ENCODE measurements around the gene TBC1D16.

Gene TBC1D16, protein sequence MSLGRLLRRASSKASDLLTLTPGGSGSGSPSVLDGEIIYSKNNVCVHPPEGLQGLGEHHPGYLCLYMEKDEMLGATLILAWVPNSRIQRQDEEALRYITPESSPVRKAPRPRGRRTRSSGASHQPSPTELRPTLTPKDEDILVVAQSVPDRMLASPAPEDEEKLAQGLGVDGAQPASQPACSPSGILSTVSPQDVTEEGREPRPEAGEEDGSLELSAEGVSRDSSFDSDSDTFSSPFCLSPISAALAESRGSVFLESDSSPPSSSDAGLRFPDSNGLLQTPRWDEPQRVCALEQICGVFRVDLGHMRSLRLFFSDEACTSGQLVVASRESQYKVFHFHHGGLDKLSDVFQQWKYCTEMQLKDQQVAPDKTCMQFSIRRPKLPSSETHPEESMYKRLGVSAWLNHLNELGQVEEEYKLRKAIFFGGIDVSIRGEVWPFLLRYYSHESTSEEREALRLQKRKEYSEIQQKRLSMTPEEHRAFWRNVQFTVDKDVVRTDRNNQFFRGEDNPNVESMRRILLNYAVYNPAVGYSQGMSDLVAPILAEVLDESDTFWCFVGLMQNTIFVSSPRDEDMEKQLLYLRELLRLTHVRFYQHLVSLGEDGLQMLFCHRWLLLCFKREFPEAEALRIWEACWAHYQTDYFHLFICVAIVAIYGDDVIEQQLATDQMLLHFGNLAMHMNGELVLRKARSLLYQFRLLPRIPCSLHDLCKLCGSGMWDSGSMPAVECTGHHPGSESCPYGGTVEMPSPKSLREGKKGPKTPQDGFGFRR

DNA sequence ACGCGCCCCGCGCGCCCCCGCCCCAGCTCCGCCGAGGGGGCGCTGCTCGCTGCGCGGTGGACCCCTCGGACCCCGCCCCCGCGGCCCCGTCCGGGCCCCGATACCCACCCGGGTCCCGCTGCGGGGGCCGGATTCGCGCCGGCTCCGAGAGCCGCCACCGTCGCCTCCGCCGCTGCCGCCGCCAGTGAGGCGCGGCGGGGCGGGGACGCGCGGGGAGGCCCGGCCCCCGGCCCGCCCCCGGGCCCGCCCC is at the start of gene TBC1D16:
TBC1D16 (minus strand) TSS at position 186 of the 250 bp plus-strand sequence. CDS start 22,325 bp downstream, outside the sequence.
- DNase-seq, result no peak

DNA sequence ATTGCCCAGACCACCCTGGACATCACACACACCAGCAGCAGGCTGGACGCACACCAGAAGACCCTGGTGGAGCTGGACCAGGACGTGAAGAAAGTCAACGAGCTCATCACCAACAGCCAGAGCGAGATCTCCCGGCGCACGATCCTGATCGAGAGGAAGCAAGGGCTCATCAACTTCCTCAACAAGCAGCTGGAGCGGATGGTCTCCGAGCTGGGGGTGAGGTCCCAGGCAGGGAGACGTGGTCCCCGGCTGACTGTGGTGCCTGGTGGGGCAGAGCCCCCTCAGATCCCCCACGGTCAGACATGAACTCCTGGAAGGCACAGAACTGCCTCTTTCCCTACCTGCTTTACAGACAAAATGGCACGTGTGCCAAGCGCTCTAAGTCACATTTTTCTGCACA is 49.1 kb upstream of the TBC1D16 start:
- DNase-seq, result no peak

DNA sequence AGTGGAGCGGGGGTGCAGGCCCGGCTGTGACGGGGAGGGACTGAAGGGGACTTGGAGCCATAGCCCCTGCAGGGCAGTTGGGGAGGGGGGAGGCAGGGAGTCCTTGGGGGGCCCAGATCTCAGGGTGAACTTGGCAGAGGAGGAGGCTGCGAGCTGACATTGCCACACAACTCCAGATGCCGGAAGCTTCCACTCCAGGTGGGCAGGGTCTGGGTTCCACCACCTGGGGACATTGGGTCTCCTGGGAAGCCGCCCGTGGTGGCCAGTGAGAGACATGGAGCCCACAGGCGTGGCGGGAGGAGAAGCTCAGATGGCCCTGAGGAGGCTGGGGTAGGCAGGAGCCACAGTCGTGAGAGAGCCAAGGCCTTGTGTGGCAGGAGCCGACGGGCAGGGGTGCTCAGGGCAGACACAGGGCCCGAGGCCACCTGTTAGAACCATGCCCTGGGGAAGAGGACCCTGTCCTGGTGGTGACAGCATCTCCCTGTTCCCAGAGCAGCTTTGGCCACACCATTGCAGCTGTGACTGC is 47.5 kb upstream of the TBC1D16 start:
- no peak for DNase-seq

DNA sequence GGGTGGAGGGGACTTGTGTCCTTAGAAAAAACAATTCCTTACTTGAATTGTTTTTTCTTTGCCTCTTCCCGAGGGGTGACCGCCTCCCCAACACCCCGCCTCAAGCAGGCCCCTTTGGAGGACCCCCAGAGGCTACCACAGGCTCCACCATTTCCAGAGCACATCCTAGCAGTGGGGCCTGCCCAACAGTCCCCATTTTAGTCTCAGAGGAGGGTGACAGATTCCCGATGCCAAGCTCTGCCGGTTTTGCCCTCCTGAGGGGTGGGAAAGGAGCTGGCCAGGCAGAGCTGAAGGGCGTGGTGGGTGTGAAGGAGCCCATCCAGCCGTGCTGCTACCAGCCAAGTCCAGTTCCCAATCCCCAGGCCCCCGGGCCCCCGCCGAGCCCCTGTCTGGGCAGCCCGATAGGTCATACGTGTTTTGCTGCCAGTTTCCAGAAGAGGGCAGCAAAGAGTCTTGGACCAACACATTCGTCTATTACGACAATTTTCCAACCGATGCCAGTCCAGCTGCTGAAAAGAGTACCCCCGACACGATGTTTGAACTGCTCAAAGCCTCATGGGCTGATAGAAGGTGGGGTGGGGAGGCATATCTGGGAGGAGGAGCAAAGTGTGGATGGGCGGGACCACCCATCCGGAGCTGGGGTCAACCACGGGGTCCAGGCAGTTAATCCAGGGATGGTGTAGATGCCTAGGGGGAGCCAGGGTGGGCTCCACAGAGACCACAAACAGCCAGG is 46.9 kb upstream of the TBC1D16 start:
- peak; percentile 23 for DNase-seq

DNA sequence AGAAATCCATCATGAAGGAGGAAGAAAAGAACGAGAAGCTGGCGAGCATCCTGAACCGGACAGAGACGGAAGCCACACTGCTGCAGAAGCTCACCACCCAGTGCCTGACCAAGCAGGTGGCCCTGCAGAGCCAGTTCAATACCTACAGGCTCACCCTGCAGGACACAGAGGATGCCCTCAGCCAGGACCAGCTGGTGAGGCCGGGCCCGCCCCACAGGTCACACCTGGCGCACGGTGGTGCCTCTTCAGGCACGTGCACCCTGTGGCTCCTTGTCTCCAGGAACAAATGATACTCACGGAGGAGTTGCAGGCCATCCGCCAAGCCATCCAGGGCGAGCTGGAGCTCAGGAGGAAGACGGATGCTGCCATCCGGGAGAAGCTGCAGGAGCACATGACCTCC is 45.9 kb upstream of the TBC1D16 start:
- DNase-seq, result no peak

DNA sequence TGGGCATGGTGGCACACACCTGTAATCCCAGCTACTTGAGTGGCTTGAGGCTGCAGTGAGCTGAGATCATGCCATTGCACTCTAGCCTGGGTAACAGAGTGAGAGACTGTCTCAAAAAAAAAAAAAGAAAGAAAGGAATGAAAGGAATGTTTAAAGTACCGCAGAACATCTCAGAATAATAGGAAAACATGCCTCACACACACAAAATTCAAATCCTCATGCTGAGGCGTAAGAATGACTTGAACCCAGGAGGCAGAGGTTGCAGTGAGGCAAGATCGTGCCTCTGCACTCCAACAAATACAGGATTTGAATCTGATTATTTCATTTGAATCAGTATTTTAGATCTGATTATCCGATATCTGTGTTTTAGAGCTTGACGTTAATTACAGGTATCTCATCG is 44.4 kb upstream of the TBC1D16 start:
- no peak for DNase-seq

DNA sequence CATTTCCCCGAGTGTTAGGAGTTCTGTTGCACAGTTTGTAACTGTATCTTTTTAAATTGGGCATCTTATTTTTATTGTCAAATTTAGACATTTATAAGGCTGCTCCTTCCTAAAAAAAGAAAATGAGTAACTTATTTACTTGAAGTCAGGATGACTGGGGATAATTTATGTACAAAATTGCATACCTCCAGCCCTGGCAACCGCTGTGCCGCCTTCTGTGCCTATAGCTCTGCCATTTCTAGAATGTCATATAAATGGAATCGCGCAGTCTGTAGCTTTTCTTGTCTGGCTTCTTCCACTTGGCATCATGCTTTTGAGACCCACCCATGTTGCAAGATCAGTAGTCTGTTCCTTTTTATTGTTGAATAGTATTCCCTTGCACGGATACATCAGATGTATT is 36.7 kb upstream of the TBC1D16 start:
- DNase-seq, result no peak

DNA sequence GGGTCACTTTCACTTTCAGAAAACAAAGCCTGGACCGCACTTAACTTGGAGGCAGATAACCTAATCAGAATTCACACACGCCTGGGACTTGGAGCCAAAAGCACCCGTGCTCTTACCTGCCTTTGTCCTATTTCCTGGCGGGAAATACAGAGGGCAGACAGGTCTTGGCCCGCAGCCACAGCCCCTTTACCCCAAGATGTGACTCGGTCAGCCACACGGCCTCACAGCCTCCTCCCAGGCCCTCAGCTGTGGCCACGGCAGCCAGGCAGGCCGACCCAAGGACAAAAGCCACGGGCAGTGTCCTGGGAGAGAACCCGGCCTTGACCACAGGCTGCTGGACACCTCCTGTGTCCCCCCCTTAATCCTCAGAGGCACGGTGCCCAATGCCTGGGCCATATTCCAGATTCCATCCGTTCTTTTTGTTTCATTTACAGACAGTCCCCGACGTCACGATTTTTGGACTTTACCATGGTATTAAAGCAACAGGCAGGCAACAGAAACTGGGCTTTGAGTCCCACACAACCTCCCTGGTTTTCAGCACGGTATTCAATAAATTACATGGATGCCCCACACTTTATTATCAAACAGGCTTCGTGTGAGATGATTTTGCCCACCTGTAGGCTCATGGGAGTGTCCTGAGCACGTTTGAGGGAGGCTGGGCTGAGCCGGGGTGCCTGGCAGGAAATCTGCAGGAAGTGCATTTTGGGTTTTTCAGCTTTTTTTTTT is 35.6 kb upstream of the TBC1D16 start:
- DNase-seq, result no peak

DNA sequence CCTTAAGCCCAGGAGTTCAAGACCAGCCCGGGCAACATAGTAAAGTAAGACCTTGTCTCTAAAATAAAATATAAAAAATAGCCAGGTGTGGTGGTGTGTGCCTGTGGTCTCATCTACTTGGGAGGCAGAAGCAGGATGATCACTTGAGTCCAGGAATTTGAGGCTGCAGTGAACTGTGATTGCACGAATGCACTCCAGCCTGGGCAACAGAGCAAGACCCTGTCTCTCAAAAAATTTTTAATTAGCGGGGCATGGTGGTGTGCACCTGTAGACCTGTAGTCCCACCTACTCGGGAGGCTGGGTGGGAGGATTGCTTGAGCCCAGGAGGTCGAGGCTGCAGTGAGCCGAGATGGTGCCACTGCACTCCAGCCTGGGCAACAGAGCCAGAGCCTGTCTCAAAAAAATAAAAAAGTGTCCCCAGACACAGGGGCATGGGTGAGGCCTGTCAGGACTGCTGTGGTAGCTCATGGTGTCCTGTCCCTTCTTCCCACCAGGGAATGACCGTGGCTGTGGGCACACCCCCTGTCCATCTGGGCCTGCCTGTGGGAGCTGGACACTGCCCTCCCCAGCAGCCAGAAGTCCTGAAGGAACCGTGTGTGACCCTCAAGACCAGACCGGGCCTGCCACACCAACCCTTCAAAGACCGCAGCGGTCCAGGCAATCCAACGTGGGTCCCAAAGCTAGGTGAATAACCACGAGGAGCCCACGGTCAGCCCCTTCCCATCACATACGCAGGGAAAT is 34.9 kb upstream of the TBC1D16 start:
- no peak for DNase-seq

DNA sequence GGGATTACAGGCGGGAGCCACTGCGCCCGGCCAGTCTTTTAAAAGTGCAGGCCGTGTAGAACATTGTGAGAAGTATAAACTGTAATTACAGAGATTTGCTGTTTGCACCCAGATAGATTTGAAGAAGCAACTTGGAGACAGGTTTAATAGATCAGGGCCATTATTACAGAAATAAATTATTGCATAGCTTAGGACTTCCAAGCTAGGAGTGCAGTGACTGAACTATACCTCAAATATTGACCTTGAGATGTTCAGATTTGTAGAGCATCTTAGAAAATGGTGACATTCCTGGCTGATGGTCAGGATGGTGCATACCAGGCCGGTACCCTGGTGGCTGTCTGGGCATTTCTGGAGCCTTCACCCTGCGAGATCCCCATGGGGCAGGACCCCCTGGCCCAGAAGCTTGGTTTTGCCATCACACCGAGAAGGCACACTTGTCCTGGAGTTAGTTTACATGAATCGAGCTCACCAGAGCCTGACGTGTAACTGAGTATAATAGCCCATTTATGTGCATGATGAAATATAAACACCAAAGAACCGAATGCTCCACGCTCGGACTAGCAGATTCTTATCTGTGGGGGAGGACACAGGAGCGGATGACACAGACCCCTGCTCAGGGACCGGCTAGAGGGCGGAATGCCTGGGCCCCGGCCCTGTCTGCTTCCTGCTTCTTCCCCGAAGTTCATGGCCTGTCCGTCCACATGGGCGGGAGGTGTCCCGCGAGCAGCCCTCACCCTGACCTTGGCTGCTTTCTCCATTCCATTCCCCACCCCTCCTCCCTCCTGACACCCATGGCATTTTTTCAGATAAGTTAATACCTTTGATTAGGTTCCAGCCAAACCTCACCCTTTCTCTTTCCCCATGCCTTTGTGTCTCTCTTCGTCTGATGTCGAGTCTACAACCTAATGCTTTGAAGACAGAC is 32.9 kb upstream of the TBC1D16 start:
- DNase-seq, result no peak

DNA sequence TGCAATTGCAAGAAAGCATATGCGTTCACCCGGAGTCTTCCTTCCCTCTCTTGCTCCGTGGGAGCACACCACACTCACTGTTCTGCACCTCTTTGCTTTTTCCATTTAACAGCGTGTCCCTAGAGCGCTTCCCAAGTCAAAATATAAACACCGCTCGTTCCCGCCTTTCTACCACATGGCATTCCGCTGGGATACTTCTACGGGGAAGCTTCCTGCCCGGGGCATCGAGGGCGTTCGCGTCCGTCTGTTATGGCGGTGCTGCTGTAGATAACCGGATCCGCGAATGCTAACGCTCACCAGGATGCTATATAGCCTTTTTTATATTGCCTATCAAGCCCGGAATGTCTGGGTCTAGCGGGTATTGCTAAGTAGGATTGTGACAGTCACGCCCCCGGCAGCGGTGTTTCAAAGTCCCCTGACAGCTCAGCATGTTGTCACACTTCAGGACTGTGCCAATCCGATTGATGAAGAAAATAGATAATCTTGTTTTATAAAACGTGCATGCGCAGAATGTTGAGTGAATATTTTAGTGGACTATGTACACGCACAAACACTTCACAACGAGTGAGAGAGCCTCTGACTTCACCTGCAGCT is 31.8 kb upstream of the TBC1D16 start:
- DNase-seq, result no peak

DNA sequence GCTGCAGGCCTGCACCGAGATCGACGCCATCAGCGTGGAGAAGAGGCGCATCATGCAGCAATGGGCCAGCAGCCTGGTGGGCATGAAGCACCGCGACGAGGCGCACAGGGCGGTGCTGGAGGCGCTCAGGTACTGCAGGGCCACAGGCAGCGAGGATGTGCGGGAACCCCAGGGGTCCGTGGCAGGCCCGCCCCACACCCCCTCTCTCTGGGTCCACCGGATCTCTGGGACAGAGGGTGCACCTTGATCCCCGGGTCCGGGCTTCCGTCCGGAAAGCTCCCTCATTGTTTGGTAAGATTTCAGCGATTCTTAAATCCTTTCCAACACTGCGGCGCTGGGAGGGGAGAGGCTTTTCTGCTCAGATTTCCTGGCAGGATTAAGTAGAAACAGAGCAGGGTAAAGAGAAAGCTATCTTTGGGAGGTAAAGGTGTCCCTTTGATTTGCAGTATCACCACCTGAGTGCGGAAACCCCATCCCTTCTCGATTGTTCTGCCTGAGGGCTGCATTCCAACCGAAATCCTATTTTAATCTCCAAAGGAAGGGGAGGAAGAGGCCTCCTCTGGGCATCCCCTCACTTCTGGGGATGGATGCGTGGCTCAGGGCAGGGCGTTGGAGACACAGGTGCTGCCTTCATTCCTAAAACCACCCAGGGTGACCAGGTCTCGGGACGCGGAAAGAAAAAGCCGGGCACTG is 30.0 kb upstream of the TBC1D16 start:
- DNase-seq, result no peak

DNA sequence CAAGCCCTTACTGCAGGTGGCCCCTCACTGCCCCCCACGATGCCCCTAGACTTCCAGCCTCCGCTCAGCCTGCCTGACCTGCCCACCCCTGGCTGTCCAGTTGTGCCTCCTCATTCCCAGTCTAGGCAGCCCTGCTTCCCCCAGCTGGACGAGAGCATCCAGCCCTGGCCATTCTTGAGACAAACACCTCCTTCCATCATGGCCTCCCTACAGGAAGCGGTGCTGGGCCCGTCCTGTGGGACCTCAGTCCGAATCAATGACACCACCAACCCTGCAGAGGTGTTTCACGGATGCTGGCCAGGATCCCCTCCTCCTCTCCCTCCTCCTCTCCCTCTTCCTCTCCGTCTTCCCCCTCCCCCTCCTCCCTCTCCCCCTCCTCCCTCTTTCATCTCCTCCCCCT is 29.0 kb upstream of the TBC1D16 start:
- no peak for DNase-seq

DNA sequence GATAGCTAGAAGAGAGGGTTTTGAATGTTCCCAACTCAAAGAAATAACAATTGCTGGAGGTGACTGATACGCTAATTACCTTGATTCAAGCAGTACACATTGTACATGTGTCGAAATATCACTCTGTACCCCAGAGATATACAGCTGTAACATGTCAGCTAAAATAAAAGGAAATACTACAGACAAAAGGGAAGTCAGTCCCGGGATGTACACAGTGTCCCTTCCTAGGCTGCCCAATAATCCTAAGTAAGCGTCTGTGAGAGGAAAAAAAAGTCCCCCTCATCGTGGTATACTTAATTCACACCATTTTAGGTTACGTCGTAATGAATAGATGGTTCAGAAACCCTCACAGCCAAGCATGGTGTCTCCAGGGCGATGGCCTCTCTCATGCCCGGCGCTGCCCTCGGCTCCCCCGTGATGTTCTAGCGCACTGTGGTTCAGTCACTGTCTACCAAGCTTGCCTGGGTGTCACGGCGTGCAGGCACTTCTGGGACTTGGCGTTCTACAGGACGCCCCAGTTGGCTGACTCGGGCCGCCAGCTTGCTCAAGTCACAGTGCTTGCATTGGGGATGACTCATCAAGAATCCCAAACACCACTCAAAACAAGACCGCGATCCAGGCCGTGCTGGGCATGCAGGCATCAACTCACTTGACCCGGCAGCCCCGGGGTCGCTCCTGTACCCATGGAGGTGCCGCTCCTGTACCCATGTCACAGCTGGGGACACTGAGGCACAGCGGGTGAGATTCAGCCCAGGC is 28.3 kb upstream of the TBC1D16 start:
- no peak for DNase-seq

DNA sequence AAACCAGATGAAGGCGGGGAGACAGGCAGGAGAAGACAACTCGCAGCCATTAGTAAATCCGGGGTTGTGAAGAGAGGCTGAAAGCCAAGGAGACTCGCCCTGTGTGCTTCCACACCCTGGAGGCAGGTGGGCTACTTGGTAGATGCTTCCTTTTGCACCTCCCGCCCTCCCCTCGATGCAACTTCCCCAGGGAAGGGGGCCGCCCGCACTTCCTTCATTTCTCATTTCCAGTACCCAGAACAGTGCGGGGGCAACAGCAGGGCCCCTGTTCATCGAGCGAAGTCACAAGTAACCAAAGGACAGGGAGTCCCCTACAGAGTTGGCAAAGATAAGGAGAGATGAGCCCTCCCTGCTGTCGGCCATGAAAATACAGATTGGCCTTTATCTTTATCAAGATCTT is 25.7 kb upstream of the TBC1D16 start:
- DNase-seq, result no peak

DNA sequence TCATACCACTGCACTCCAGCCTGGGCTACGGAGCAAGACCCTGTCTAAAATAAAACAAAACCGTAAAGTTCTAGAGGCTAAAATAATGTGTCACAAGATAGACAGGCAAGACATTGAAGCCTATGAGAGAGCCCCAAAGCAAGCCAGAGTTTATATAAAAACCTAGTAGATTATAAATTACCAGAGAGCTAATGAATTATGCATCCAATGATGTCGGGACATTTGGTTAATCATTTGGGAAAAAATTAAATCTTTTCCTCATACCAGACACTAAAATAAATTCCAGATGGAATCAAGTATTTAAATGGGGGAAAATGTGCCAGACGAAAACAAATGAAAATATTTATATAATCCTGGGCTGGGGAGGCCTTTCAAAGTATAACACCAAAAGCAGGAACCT is 25.0 kb upstream of the TBC1D16 start:
- no peak for DNase-seq

DNA sequence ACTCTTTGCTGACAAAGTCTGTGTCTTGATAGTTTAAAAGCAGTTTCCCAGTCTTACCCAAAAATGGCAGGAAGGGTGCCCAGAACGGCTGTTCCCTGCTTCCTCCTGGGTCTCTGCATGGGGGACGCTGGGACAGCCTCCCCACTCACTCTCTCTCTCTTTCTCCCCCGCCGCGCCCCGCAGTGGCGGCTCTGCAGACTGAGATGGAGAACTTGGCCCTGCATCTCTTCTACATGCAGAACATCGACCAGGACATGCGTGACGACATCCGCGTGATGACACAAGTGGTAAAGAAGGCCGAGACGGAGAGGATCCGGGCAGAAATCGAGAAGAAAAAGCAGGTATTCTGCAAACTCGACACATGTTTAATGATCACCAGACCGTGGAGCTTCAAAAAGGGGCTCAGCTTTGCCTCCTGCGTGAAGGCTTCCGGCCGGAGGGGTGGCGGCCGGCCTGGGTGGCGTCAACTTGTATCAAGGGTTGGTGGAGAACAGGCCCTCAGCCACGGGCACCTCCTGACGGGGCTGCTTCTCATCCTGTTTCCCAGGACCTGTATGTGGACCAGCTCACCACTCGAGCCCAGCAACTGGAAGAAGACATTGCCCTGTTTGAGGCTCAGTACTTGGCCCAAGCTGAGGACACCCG is 22.8 kb upstream of the TBC1D16 start:
- no peak for DNase-seq

DNA sequence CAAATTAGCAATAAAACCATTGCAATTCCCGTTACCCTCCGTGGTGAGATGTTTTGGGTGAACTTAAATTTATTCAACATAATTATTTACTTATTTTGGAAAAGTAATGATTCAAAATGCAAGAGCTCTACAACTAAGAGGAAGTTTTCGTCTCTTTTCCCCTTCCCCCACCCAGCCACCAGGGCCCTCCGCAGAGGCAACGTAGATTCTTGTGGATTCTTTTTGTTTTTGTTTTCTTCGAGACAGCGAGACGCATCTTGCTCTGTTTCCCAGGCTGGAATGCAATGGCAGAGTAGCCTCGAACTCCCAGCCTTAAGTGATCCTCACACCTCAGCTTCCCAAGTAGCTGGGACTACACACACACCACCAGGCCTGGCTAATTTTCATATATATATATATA is 19.9 kb upstream of the TBC1D16 start:
- DNase-seq, result no peak

DNA sequence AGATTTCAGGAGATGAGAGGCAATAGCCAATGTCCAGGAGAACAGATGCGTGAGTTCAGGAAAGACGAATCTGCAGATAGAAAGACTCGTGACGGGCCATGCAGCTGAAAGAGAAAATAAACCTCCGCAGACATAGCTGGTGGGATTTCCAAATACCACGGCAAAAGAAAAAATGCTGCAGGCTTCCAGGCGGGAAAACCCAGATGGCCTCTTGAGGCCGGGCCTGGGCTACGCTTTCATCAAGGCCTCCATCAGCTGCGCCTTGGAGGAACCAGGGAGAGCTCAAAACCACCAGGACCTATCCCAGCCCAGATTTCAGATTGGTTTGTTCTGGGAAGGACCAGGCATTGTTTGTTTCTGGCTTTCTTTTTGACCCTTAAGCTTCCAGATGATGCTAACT is 17.4 kb upstream of the TBC1D16 start:
- DNase-seq, result no peak
